Measurements from ENCODE around the gene MIEF2.
A peak's percentile ranks its signal among the peaks of the same experiment; 100 is the strongest.
"Not testable (repeated sequence)": the region's sequence is repeated elsewhere in the genome, so short reads cannot be mapped to it uniquely, and the experiment has no call there.

MIEF2 gene

DNA sequence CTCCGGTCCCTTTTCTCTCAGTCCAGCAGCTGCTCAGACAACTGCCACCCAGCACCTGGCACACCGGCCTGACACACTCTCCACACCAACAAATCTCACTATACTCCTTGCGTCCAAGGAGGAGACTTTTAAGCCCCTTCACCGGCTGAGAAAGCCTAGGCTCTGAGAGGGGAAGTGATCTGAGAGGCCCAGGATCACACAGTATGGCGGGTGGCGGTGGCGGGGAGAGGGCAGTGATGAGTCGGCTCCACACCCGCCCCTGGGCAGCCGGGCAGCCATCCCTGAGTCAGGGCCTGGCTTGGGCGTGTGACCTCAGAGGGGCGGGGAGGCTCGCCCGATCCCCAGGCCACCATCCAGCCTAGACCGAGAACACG lies 2.5 kb upstream of the MIEF2 start:
- DNase-seq, result peak; percentile 40

DNA sequence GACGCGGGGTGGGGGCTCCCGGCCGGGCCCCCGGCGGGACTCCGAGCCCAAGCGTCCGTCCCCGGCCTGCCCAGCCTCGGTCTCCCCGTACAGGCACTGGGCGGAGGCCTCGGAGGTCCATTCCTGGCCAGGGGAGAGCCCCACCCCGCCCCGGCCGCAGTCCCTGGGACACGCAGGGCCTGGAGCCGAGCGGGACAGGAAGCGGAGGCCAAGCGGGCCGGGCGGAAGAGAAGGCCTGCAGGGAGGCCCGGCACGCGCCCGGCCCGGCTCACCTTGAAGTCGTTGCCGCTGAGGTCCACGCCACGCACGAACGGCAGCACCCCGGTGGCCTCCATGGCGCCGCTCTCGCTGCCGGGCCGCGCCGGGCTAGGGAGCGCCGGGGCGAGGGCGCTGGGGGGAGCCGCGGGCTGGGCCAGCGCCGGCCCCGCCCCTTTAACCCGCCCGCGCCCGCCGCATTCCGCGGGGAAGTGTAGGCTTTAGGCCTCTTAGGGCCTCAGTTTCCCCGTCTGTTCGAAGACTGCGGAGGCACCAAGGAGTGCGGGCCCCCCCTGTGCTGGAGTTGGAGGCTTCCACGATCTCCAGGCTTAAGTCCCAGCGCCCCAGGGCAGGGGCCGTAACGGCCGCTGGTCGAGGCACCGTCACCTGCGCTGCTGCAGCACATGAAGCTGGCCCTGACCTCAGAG lies 2.0 kb upstream of the MIEF2 start, which contains the start of gene FLII:
FLII (minus strand) TSS at position 383 of the 683 bp plus-strand sequence; CDS start at position 335, 48 bp downstream.
- DNase-seq, result peak; percentile 35

DNA sequence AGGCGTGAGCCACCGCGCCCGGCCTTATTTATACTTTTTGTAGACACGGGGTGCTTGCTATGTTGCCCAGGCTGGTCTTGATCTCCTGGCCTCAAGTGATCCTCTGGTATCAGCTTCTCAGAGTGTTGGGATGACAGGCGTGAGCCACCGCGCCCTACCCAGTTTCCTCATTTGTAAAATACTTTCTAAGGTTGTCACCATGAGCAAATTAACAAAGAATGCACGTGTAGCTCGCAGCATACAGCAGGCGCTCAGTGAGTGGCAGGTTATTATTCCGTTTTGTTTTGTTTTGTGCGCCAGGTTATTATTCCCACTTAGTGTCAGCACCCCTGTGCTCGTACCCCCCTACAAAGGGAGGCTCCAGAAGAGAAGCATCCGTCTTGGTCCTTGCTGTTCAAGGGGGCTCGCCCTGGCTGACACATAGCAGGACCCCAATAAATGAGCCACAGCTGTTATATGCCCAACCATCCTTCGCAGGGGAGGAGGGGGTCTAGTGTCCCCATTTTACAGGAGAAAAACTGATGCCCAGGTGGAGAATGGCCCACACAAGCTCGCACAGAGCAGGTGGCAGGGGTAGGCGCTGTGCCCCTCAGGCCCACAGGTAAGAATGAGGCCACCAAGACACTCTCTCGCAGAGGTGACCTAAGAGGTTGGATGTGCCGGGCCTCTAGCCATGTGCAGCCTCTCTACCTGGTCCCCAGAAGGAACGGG lies 686 bp upstream of the MIEF2 start:
- DNase-seq, result no peak

DNA sequence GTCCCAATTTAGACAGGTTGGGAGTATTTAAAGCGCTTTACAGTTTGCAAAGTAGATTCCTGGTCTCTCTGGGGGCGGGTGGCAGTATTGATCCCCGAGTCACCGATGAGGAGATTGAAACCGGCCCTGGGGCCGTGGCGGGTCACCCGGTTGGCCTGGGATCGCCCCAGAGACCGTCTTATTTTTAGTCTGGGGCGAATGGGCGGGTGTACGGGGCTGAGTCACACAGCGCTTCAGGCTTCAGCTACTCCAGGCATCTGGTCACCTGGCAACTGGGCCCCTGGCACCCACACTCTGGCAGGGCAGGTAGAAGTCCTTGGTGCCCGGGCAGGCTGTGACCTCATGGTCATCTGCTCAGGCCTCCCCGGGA lies 669 bp downstream of the MIEF2 start:
- no peak for DNase-seq

DNA sequence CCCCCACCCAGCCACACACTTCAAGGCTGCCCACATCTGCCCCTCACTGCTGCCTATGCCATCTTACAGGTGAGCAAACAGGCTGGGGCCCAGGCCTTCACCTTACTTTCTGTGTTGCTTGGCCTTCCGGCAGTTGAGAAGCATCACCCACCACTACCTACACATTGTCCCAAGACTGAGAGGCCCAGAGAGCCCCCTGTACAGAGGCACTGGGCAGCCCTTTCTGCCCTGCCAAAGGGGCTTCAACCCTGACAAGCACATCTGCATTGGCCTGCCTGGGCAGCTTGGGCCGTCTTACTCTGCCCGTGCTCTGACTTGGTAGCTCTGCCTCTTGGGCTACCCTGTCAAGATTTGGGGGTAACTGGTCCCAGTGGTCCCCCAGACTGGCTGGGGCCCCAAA lies 1.2 kb downstream of the MIEF2 start:
- DNase-seq, result no peak

DNA sequence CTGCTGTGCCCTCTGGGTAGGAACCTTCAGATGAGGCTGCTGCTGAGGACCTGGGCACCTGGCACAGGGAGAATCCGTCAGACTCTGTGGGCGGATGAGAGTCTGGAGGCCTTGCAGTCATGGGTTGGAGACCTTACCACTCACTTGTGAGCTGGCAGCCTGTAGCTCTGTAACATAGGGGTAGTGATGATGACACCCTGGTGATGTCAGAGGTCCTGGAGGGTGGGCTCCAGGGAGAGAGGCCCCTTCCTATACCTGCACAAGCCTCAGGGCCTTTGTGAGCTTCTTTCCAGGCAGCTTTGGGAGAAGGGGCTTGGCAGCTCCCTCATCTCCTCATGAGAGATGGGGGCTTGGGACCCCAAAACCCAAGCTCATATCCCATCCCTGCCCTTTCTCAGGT lies 1.6 kb downstream of the MIEF2 start:
- no peak for DNase-seq

DNA sequence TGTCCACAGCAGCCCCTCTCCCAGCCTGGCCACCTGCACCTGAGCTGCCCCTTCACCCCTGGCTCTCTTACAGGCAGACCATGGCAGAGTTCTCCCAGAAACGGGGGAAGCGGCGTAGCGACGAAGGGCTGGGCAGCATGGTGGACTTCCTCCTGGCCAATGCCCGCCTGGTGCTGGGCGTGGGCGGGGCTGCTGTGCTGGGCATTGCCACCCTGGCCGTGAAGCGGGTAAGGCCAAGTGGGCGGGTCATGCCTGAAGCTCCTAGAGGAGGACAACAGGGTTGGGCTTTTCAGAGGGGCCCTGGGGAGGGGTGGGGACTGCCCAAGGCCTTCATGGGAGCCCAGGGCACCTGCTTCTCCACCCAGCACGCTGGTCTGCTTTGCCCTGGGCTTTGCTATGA lies 2.2 kb downstream of the MIEF2 start:
- DNase-seq, result no peak

DNA sequence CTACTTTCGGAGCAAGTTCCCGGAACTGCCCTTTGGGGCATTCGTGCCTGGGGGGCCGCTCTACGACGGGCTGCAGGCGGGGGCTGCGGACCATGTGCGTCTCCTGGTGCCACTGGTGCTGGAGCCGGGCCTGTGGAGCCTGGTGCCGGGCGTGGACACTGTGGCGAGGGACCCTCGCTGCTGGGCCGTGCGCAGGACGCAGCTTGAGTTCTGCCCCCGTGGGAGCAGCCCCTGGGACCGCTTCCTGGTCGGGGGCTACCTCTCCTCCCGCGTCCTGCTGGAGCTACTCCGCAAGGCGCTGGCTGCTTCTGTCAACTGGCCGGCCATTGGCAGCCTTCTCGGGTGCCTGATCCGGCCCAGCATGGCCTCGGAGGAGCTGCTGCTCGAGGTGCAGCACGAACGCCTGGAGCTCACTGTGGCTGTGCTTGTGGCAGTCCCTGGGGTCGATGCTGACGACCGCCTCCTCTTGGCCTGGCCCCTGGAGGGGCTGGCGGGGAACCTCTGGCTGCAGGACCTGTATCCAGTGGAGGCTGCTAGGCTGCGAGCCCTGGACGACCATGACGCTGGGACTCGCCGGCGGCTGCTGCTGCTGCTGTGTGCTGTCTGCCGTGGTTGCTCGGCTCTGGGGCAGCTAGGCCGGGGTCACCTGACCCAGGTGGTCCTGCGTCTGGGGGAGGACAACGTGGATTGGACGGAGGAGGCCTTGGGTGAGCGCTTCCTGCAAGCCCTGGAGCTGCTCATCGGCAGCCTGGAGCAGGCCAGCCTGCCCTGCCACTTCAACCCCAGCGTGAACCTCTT lies 3.6 kb downstream of the MIEF2 start:
- DNase-seq, result no peak

DNA sequence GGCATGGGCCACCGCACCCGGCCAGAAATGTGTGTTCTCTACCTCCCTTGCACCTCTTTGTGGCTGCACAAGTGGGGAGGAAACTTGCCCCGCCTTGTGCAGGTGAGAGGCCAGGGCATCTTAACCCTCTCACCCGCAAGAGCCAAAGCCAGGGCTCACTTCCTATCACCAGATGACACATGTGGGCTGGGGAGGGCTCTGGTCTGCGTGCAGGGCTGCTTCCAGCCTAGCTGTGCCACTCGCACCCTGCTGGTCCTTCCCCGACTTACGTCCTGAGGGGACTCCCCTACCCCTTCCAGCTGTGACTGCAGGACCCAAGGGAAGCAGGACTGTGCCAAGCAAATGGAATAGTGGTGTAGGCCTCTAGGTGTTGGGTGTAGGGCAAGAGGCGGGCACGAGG lies 6.9 kb downstream of the MIEF2 start:
- DNase-seq, result no peak

DNA sequence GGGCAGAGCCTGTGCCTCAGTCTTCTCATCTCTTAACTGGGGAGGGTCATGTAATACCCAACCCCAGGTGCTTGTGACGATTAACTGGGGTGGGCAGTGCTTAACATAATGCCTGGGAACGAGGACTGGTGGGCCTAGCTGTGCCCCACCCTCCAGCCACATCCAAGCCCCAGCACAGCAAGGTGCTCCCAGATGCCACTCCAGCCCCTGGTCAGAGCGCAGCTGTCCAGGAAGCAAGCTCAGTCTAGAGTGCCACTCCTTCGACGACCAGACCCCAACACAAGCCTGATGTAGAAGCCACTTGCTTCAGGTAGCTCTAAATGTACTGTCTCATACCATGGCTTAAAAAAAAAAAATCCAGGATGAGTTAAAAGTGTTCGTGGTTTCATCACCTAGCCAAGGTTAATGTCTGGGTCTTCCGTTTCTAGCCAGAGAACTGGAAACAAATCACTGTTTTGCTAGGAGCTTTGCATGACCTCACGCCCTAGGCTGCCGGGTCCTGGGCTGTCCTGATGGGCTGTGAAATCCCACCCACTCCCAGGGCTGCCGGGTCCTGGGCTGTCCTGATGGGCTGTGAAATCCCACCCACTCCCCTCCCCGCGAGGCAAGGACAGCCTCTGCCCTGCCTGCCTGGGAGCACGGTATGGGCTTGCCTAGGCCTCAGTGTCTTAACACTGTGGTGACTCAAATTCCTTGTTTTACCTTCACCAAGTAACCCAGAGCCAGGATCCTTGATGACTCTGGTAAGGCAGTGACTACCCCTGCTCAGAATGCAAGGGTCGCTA lies 7.7 kb downstream of the MIEF2 start:
- DNase-seq, result no peak

DNA sequence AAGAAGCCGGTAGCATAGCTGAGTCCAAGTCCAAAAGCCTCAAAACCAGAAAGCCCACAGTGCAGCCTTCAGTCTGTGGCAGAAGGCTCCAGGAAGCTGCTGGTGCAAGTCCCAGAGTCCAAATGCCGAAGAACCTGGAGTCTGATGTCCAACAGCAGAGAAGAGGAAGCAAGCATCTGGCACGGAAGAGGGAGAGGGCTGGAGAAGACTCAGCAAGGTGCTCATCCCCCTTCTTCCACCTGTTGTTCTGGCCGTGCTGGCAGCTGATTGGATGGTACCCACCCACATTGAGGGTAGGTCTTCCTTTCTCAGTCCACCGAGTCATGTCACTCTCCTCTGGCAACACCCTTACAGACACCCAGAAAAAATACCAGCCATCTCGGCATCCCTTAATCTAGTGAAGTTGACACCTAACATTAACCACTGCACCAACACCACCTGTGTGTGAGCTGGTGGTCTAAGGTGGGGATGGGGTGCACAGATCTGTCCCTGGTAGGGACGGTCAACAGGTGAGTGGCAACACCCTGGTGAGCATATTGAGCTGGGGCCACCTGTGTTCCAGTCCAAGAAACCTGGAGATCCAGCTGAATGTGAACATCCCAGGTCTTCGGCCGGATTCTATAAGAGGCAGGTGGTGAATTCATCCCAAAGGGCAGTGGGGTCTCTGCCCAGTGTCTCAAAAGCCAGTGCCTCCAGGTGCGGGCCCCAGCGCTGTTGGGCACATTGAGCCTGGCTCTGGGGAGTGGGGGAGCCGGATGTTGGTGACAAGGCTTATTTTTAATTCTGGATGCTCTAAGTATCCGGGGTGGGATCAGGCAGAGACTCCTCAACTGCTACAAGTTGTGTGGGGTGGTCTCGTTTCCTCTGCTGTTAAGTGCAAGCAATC lies 9.8 kb downstream of the MIEF2 start:
- no peak for DNase-seq

DNA sequence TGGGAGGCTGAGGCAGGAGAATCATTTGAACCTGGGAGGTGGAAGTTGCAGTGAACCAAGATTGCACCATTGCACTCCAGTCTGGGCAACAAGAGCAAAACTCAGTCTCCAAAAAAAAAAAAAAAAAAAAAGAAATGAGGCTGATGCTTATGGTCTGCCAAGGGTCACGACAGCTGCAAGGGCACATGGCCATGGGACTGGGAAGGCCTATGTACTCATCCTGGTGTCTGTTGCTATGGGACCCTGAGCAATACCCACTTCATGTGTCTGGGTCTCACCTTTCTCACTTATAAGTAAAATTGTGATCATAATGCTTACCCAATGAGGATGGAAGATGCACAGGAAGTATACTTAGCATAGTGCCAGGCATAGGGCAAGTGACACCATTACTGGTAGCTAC lies 16.6 kb downstream of the MIEF2 start:
- DNase-seq, result no peak

DNA sequence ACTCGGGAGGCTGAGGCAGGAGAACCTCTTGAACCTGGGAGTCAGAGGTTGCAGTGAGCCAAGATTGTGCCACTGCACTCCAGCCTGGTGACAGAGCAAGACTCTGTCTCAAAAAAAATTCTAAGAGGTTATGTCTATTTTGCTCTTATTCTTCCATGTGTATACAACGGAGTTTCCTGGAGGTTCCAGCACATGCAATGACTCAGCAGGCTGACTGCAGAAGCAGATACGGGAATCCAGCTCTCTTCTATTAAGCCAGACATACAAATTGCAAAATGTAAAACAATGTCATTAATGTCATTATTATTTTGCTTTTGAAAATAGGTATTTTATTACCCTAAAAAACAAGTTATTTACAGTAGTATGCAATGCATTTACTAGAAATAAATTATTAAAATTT lies 18.4 kb downstream of the MIEF2 start:
- DNase-seq, result no peak

DNA sequence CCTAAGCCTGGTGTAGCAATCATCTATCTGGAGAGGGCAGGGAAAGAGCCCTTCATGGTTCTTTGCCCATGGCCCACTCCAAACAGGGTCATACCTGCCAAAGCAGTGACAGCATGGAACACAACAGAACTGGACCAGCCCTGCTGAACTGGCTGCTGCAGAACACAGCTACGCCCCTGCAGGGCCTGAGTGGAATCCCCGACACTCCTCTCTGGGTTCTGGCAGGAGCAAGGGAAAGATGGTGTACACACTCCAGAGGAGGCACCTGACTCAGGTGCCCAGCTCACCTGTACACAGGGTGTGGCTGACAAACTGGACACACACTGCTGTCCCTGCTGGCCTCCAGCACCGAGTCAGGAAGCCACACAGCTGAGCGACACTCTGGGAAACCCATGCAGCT lies 19.8 kb downstream of the MIEF2 start:
- DNase-seq, result no peak

DNA sequence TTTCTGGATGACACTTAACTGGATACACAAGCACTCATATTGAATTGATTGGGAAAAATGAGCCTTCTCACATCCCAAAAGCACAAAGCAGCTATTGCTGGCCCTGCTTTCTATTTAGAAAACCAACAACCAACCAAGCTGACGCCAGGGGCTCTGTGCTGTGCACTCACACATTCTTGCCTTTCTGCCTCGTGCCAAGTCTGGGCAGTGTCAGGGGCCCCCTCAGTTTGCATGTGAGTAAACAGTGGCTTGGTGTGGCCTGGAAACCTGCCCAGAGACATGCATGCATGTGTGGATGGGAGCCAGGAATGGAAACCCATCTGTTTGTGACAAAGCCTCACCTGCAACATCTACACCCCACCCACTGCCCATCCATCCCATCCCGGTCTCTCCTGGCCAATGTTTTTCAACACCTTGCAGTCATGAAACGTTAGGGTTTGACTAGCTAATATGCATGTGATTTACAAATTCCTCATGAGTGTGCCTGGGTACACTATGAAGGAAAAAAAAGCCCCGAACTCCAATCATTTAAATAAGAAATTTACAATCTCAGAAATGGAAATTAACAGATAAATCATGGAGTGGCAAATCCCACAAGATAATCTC lies 20.4 kb downstream of the MIEF2 start:
- peak; percentile 92 for DNase-seq

DNA sequence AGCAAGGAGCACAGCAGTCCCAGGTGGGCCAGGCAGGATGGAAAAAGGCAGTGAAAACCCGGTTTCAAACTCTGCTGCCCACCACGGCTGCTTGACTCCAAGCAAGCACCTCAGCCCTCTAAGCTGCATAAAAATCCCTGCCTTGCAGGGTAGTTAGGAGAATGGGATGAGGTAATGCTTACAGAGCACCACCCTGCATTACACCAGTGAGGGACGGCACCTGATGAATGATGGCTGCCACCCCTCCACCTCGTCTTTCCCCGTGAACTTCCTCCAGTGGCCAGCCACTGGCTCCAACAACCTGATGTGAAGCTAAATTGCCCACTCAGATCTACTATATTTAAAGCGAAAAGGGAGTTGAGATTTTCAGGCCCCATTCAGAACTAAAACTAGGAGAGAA lies 21.3 kb downstream of the MIEF2 start:
- no peak for DNase-seq

DNA sequence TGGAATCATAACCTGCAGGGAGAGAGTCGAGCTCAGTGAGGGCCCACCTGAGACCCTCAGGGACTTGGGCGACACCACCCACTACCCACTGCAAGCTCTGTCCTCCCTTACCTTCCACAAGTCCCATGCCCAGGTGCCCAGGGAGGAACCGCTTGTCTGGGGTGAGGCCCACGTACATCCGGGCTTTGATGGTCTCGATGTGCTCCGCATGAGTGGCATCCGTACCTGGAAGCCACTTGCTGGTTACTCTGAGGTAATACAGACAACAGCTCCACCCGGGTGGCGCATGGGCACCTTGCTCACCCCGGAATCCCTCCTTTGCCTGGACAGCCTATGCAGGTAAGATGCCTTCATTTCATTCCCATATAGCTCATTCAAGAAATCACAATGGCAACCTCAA lies 24.8 kb downstream of the MIEF2 start:
- no peak for DNase-seq

DNA sequence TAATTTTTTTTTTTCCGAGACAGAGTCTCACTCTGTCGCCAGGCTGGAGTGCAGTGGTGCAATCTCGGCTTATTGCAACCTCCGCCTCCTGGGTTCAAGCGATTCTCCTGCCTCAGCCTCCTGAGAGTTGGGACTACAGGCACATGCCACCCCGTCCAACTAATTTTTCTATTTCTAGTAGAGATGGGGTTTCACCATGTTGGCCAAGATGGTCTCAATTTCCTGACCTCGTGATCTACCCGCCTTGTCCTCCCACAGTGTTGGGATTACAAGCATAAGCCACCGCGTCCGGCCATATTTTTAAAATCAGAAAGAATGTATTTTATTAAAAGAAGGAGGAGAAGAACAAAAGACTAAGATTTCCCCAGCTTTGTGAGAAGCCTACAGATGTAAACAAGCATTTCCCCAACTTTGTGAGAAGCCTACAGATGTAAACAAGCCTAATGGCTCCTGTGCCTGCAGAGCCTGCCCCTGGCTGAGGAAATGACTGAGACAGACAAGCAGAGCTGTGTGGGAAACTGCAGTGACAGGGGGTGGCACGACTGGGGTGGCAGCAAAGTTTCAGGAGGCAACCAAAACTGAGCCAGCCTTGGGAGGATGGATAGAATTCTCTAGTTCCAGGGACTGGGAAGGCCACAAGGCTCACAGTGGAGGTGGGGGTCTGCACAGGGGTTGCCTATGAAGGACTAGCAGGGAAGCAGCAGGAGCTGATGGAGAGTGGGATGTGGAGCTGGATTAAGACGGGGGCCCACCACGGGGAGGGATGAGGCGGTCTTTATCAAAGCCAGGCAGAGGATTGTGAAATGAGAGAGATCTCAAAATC lies 31.5 kb downstream of the MIEF2 start:
- DNase-seq, result no peak

DNA sequence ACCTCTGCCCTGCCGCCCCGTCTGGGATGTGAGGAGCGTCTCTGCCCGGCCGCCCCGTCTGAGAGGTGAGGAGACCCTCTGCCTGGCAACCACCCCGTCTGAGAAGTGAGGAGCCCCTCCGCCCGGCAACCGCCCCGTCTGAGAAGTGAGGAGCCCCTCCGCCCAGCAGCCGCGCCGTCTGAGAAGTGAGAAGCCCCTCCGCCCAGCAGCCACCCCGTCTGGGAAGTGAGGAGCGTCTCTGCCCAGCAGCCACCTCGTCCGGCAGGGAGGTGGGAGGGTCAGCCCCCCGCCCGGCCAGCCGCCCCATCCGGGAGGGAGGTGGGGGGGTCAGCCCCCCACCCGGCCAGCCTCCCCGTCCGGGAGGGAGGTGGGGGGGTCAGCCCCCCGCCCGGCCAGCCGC lies 37.6 kb downstream of the MIEF2 start:
- DNase-seq, result not testable (repeated sequence)

DNA sequence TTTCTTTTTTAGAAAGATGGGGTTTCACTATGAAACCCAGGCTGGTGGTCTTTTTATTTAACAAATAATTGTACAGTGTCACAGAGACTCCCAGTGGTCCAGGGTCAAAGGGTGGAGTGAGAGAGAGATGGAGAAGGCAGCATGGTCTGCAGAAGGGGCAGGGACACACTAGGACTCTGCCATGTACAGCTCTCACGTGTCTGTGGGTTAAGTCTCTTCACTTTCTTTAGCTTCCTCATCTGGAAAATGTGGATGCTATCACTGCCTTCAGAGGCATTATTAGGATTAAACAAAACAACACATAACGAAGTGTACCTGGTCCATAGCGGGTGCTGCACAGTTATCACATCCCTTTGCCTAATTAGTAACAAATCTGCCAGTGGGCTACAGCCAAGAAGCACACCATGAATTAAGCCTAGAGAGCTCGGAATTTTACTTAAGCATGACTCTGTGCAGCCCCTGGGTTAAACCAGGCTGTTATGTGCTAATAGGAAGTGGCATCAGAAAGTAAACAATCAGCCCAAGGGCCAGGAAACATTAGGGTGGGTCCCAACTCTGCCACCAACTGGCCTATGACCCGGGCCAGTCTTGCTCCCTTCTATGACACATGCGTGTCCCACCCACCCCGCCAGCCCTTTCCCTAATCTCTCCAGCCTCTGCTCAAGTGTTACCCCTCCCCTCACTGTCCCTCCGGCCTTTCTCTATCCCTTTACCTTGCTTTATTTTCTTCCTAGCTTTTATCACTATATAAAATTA lies 40.4 kb downstream of the MIEF2 start:
- no peak for DNase-seq

Measured in NCI-H1105 (cell line).